HG02623 (cell line): ENCODE data around the gene DNER.

Source experiments
- ATAC-seq: cut with Tn5 transposase; IDR thresholded peaks from one replicate; pipeline ENCODE4 v1.9.1; 2021; ENCODE audit warnings: moderate library complexity; ENCODE audit not compliant: unreplicated experiment

Gene DNER

GRCh38 chr2:229572507-229573271, 141.7 kb downstream of the DNER start:
- no peak for ATAC-seq

GRCh38 chr2:229571243-229571642, 143.1 kb downstream of the DNER start:
- no peak for ATAC-seq

- no peak for ATAC-seq
Observed at GRCh38 chr2:229566370-229566769, 148.0 kb downstream of the DNER start.

GRCh38 chr2:229564300-229564907, 150.0 kb downstream of the DNER start:
- ATAC-seq, result no peak

- ATAC-seq, result no peak
Observed at GRCh38 chr2:229563388-229563787, 151.0 kb downstream of the DNER start.

- ATAC-seq, result no peak
Observed at GRCh38 chr2:229562472-229563127, 151.8 kb downstream of the DNER start.

GRCh38 chr2:229559986-229560385, 154.4 kb downstream of the DNER start:
- no peak for ATAC-seq

- no peak for ATAC-seq
Observed at GRCh38 chr2:229553091-229553490, 161.3 kb downstream of the DNER start.

GRCh38 chr2:229543176-229543873, 171.0 kb downstream of the DNER start:
- ATAC-seq, result no peak

GRCh38 chr2:229539628-229540027, 174.7 kb downstream of the DNER start:
- no peak for ATAC-seq

- no peak for ATAC-seq
Observed at GRCh38 chr2:229531594-229531993, 182.8 kb downstream of the DNER start.

GRCh38 chr2:229530434-229530833, 183.9 kb downstream of the DNER start:
- no peak for ATAC-seq

- no peak for ATAC-seq
Observed at GRCh38 chr2:229528846-229529245, 185.5 kb downstream of the DNER start.

GRCh38 chr2:229526951-229527350, 187.4 kb downstream of the DNER start:
- no peak for ATAC-seq

GRCh38 chr2:229524799-229525198, 189.6 kb downstream of the DNER start:
- ATAC-seq, result no peak

- ATAC-seq, result no peak
Observed at GRCh38 chr2:229523663-229524062, 190.7 kb downstream of the DNER start.

- no peak for ATAC-seq
Observed at GRCh38 chr2:229521576-229521975, 192.8 kb downstream of the DNER start.

- no peak for ATAC-seq
Observed at GRCh38 chr2:229520691-229521096, 193.7 kb downstream of the DNER start.

GRCh38 chr2:229519655-229520430, 194.5 kb downstream of the DNER start:
- no peak for ATAC-seq

GRCh38 chr2:229514273-229514895, 200.0 kb downstream of the DNER start:
- ATAC-seq, result no peak
